CD4-positive, alpha-beta T cell treated with Interferon alpha-2 for 1 hour (primary cell): ENCODE results near the gene NKX6-2.
"Not testable (repeated sequence)": the region's sequence is repeated elsewhere in the genome, so short reads cannot be mapped to it uniquely, and the experiment has no call there.

ENCODE experiments used
- DNase-seq, 2 donors: peaks; one replicate each; pipeline ENCODE4 v3.0.0-alpha.2; 2020 to 2022

The NKX6-2 gene

DNA sequence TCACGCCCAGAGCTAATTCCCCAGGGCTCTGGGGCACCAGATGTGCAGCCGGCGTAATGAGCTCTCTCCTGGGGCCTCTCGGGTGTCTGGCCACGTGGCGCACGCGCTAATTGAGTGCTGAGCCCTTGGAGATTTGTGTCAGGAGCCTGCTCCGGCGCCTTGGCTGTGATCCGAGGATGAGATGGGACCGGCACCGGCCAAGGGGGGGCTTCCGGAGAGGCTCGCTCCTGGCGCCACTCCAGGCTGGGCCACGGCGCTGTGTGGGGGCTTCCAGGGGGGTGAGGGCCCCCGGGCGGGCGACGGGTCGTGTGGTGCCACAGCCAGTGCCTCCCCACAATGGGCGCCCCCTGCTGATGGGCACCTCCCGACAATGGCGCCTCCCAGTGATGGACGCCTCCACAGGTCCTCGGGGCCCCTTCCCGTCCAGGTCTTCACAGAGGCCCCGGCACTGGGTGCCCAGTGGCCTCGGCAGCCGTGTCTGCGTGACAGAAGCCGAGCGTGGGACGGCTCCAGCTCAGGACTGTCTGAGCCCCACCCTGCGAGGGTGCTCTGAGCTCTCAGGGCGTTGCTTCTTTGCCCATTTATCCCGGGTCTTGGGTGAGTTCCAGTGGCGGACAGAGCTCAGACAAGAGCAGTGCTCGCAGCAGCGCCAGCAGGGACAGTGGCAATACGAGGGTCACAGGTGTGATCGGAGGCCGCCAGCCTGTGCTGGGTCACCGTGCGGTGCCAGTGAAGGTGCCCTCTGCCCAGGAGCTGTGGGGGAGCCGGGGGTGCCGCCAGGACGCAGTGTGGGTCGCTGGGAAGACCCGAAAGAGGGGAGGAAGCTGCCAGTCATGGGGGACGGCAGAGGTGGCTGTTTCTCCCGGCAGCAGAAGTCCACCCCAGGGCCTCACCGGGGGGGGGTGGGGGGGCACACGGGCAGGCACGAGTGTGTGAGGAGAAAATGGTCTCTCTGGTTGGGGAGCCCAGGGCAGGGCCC lies 8.2 kb upstream of the NKX6-2 start:
- DNase-seq = no peak

DNA sequence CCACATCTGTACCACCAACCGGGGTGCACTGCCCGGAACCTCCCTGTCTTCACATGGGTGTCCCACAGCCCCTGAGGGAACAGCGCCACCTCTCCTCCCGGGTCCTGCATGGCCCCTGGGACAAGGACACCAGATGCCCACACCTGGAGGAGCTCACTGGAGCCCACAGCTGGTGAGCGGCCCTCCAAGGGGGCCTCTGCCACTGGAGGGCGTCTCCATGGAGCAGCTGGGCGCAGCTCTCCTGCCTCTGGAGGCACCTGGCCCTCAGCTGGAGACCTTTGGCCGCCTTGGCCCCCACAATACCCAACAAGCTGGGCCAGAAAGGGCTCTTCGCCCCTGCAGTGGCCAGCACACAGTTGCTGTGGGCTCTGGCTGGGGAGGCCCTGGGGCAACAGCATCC lies 7.3 kb upstream of the NKX6-2 start:
- DNase-seq = no peak

DNA sequence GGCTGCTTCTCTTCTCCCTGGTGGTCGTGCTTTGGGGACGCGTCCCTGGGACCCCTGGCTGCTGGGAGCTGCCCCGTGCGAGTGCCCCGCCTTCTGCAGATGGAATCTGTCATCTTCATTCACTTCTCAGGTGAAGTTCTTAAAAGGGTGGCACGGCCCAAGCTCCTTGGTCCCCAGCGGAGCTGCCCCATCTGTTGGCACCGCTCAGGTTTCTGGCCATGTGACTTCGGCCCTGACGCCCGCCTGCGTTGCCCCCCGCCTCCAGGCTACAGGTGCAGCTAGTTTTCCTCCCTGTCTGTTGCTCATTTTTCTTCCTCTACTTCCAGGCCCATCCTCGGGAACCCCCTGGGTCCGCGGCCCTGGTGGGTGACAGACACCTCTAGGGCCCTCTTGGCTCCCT lies 6.8 kb upstream of the NKX6-2 start:
- DNase-seq = no peak

- not testable (repeated sequence) for DNase-seq
Observed at GRCh38 chr10:132792099-132792498, 6.2 kb upstream of the NKX6-2 start.

GRCh38 chr10:132790934-132791829 lies 5.2 kb upstream of the NKX6-2 start:
- no peak for DNase-seq

DNA sequence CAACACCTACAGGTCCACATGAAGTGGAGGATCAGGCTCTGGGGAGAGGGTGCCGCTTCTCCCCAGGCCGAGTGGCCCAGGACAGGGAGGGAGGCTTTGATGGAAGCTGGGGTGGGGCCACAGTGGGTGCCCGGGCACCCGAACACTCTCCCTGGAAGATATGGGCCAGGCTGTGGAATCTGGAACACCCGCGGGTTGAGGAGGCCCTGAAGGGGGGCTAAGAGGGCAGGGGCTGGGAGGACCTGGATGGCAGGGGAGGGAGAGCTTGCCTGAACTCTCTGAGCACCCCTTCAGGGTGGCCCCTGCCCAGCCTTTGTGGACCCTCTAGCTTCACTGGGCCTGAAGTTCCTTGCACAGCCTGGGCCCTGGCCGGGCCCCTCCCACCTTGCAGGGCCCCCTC lies 4.5 kb upstream of the NKX6-2 start:
- DNase-seq = no peak

DNA sequence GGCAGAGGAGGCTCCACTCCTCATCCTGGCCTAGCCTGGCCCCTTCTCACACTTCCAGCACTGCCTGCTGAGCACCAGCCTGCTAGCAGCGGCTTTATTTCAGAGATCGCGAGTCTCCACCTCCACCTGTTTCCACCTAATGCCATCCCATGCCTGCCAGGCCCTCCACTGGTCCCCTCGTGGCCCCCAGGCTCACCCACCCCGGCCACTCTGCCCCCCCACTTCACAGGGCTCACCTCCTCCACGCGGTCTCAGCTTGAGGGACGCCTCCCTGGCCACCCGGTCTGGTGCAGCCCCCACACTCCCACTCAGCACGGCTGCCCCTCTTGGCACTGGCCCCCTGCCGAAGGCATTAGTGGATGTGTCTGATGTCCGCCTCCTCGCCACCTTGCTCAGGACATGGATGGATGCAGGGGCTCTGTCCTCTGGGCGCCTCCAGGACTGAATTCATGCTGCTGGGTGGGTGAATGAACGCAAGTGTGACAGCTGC lies 3.8 kb upstream of the NKX6-2 start:
- DNase-seq = no peak

- no peak for DNase-seq
Observed at GRCh38 chr10:132788831-132789219, 2.9 kb upstream of the NKX6-2 start.

- no peak for DNase-seq
Observed at GRCh38 chr10:132788180-132788830, 2.4 kb upstream of the NKX6-2 start.

DNA sequence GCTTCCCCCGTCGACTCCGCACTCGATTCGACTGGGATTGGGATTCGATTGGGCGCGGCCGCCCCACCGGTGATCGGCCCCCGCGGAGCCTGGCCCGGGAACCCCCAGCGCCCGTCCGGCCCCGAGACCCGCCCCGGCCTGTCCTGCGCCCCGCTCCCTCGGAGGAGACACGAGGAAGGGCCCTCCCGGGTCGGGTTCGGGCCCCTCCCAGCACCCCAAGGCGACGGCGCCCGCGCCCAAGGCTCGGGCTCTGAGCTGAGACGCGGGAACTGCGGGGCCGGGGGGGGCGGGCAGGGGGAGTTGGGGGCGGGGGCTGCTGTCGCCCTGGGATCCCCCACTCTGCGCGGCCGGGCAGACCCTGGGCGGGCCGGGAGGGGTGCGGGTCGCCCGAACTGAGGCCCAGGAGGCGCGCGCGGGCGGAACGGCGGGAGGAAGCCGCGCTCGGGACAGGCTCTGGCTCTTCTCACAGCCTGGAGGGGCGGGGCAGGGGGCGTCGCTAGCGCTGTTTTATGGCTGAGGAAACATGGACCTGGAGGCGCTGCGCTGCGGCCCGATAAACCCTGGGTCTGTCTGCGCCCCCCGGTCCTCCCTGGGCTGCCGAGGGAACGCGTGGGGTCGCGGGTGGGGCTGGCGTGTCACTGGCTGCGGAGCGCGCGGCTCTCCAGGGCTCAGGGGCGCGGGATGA lies 1.7 kb upstream of the NKX6-2 start:
- DNase-seq = no peak

DNA sequence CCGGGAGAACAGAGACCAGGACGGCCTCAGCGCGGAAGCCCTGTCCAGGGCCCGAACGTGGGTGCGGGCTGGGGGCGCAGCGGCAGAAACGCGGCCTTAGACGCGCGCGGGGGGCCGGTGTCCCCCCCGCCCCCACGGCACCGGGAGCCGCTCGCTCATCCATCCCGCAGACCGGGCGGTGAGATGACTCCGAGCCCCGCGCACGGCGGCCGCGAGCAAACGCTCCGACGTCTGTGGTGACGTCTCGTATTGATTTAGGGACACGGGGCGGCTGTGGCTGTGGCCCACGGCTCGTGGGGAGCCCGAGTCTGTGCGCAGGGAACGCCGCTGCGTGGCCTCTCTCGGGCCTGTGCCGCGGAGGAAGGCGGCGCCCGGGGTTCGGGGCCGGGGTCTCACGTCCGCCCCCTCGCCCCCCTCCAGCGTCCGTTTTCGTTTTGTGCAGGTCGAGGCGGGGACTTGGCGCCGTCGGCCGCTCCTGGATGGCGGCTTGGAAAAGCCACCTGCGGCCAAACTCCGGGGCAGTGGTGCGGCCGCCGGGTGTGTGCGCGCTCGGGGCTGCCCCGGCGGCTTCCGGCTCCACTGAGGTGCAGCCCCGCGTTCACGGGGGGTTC lies 1.0 kb upstream of the NKX6-2 start:
- DNase-seq = no peak

GRCh38 chr10:132786476-132786883 lies 533 bp upstream of the NKX6-2 start:
- no peak for DNase-seq

GRCh38 chr10:132784866-132785722 lies 853 bp downstream of the NKX6-2 start:
- no peak for DNase-seq

GRCh38 chr10:132783940-132784865 lies 1.7 kb downstream of the NKX6-2 start:
- no peak for DNase-seq

DNA sequence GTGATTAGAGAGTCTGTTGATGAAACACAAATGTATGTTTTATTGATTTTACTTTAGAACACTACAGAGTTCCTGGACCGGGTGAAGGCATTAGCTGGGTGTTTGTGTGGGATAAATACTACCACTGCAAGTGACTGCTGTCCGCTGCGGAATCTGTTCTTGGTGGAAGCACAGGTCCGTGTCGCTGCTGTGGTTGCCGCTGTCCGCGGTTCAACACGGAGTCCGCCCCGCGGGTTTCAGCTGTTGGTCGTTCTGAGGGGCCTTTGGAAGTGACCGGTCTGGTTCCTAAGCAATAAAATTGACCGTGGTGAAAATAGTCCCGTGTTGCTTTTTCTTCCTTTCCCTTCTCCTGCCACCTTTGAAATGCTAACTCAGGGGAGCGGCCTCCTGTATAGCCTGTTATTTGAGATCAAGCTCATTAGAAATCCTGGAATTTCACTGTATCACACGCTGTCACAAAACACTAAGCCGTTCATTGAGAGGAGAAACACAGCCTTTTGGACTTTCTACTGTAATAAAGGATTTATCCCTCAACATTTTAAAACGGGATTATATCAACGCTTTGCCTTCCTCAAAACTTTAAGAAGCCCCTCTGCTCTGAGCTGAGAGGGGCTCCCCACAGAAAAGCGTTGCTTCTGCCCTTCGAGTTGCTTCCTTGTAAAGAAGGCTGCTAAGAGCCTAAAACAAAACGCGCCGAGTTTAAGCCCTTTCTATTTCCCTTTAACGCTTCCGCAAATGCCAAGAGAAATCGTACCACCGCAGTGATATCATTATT lies 2.6 kb downstream of the NKX6-2 start:
- no peak for DNase-seq

- DNase-seq = no peak
Observed at GRCh38 chr10:132781556-132781955, 4.4 kb downstream of the NKX6-2 start.

DNA sequence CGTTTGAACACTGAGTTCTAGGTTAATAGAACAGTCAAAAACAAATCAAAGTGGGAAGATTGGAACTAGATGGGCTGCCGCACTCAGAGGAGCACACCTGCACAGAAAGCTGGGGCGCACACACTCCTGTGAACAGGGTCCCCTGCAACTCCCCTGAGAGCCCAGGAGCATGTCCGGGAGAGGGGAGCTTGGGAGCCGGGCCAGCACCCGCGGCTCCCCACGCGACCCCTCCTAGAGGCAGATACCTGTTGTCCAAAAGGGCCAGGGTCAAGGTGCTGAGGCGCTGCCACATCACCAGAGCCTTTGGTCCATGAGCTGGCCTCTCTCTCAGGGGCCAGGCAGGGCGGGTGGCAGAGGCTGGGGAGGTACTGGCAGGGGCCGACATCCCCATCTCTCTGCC lies 5.6 kb downstream of the NKX6-2 start:
- DNase-seq = no peak

GRCh38 chr10:132779549-132780294 lies 6.2 kb downstream of the NKX6-2 start:
- DNase-seq = no peak
